Aorta (tissue), 5 donors: Measurements from ENCODE around the gene HGFAC. TPM values are rescaled to one million over a fixed set of nuclear protein-coding genes. Genes with fewer than 3 reads are reported as not detected.

ENCODE experiments used
- ATAC-seq: fragments of 200-7000 bp; cut with Tn5 transposase; one replicate; pipeline ENCODE4 v1.9.1; 2022; ENCODE audit warnings: moderate library complexity; ENCODE audit not compliant: low FRiP score
- DNase-seq, 2 donors: peaks; one replicate each; pipeline ENCODE4 v3.0.0-alpha.2; 2020
- H3K27ac ChIP-seq, 2 donors: one replicate each; pipeline ENCODE4 v1.5.1; 2013; ENCODE audit warnings: low read length in 2 of 2, mild to moderate bottlenecking in 2 of 2, moderate library complexity in 2 of 2, control low read depth in 1 of 2, inconsistent platforms in 1 of 2, low read depth in 1 of 2
- H3K27me3 ChIP-seq, 2 donors: one replicate each; pipeline ENCODE4 v1.6.1; 2013; ENCODE audit warnings: control low read depth in 1 of 2, low read length in 1 of 2, mild to moderate bottlenecking in 1 of 2, moderate library complexity in 1 of 2; ENCODE audit not compliant: insufficient read depth in 2 of 2, control insufficient read depth in 1 of 2
- H3K36me3 ChIP-seq, 2 donors: one replicate each; pipeline ENCODE4 v1.6.1; 2013; ENCODE audit warnings: control low read depth in 1 of 2, low read length in 1 of 2, mild to moderate bottlenecking in 1 of 2; ENCODE audit not compliant: insufficient read depth in 2 of 2, control insufficient read depth in 1 of 2
- H3K4me1 ChIP-seq, 2 donors: one replicate each; pipeline ENCODE4 v1.6.1; 2013; ENCODE audit warnings: low read length in 2 of 2, control low read depth in 1 of 2, mild to moderate bottlenecking in 1 of 2, moderate library complexity in 1 of 2; ENCODE audit not compliant: insufficient read depth in 2 of 2, control insufficient read depth in 1 of 2
- H3K4me3 ChIP-seq, 2 donors: one replicate each; pipeline ENCODE4 v1.5.1; 2013; ENCODE audit warnings: low read length in 2 of 2, control low read depth in 1 of 2, mild to moderate bottlenecking in 1 of 2
- H3K9me3 ChIP-seq: one replicate; pipeline ENCODE4 v1.6.1; 2013; ENCODE audit warnings: mild to moderate bottlenecking, low read length; ENCODE audit not compliant: control insufficient read depth
- WGBS, 2 donors: extraction: QIAGEN DNeasy Blood & Tissue Kit; methylation state at CpG; one replicate each; pipeline ENCODE4 v1.1.7; 2013; 5-methylcytosine and 5-hydroxymethylcytosine counted together
- intact Hi-C, 2 donors: fragments of 100-400 bp; cut with DNase I; formaldehyde crosslinking; loops; one replicate each; pipeline versions ENCODE4 v1.14.2 to v1.15.0; 2022
- polyA plus RNA-seq, 2 donors: library from polyadenylated mRNA; stranded (reverse); fragments of 200-250 nt; gene quantifications; one replicate each; pipeline ENCODE4 v1.2.3, GENCODE V29; 2013
- total RNA-seq, 2 donors: library from RNA; stranded (reverse); fragmentation: NEBNext Ultra II Directional; extraction: Animal tissue kit (Norgen Biotek cat#: 25700); gene quantifications; one replicate each; pipeline ENCODE4 v1.2.1, GENCODE V29; 2021
- donor health status: healthy with polysubstance abuse.
- donor health status: Bipolar disorder and iron deficiency.
- donor health status: DM: no; HTN: no; CAD: no.
- donor health status: DM: no; HTN: no; CAD: no.
- donor health status: DM: yes; HTN: yes; CAD: no.

Gene HGFAC
- total and polyA plus RNA-seq, 4 donors: 0.18 to 2.1 (median 0.99) TPM

GRCh38 chr4:3465698-3466671, 24.2 kb downstream of the HGFAC start:
- Histone ChIP-seq H3K4me1 (peaks cover 0 to 2% of the 10 kb centered on the region in 2 donors), H3K4me3 (no peak overlapping the region), H3K27me3 (no peaks in the 10 kb centered on the region), H3K9me3 (no peaks in the 10 kb centered on the region), H3K27ac (no peak overlapping the region), H3K36me3 (no peaks in the 10 kb centered on the region)
- DNase-seq (no peak), ATAC-seq (no peak)
- 87 to 90% methylated on average over 39 to 41 of the region's 41 CpGs for WGBS, 2 donors
- intact Hi-C loops: no loop called here

- H3K27me3 ChIP-seq: no peaks in the 10 kb centered on the region
- DNase-seq (peak in 1 of 2 donors; percentile 30), ATAC-seq (no peak)
- H3K36me3 ChIP-seq: no peaks in the 10 kb centered on the region
- 90 to 92% methylated on average over 36 to 40 of the region's 40 CpGs for WGBS, 2 donors
- intact Hi-C loops: no loop called here
- no peaks in the 10 kb centered on the region for H3K4me1 ChIP-seq
- H3K27ac ChIP-seq: no peak overlapping the region
- H3K9me3 ChIP-seq: no peaks in the 10 kb centered on the region
- H3K4me3 ChIP-seq: no peak overlapping the region
These were observed 25.2 kb downstream of the HGFAC start for GRCh38 chr4:3466691-3467600.

GRCh38 chr4:3467601-3468031, 25.8 kb downstream of the HGFAC start:
- 90 to 95% methylated on average over 14 to 15 of the region's 15 CpGs for WGBS, 2 donors

GRCh38 chr4:3468154-3468553, 26.4 kb downstream of the HGFAC start:
- ATAC-seq: no peak
- H3K36me3 ChIP-seq: no peaks in the 10 kb centered on the region
- no peak overlapping the region for H3K4me3 ChIP-seq
- no peak overlapping the region for H3K27ac ChIP-seq
- no peaks in the 10 kb centered on the region for H3K9me3 ChIP-seq
- intact Hi-C loops: no loop called here
- no peaks in the 10 kb centered on the region for H3K4me1 ChIP-seq
- DNase-seq: no peak
- WGBS, 2 donors: 92 to 97% methylated on average over 10 of the region's 10 CpGs
- no peaks in the 10 kb centered on the region for H3K27me3 ChIP-seq

More at GRCh38 chr4:3467601-3468031, 25.8 kb downstream of the HGFAC start:
- intact Hi-C loops: no loop called here
- H3K9me3 ChIP-seq: no peaks in the 10 kb centered on the region
- H3K4me3 ChIP-seq: no peak overlapping the region
- H3K27me3 ChIP-seq: no peaks in the 10 kb centered on the region
- H3K4me1 ChIP-seq: no peaks in the 10 kb centered on the region
- DNase-seq (no peak), ATAC-seq (no peak)
- H3K36me3 ChIP-seq: no peaks in the 10 kb centered on the region
- no peak overlapping the region for H3K27ac ChIP-seq

- WGBS, 2 donors: 91 to 95% methylated on average over 11 of the region's 11 CpGs
- Histone ChIP-seq H3K4me1 (no peaks in the 10 kb centered on the region), H3K9me3 (no peaks in the 10 kb centered on the region), H3K36me3 (no peaks in the 10 kb centered on the region), H3K27ac (no peak overlapping the region), H3K4me3 (no peak overlapping the region), H3K27me3 (no peaks in the 10 kb centered on the region)
- DNase-seq: no peak
- no peak for ATAC-seq
- intact Hi-C loops: no loop called here
These were observed 27.0 kb downstream of the HGFAC start for GRCh38 chr4:3468804-3469203.

- H3K9me3 ChIP-seq: no peaks in the 10 kb centered on the region
- no peaks in the 10 kb centered on the region for H3K27me3 ChIP-seq
- no peak for ATAC-seq
- WGBS, 2 donors: 87 to 88% methylated on average over 31 of the region's 31 CpGs
- no peak overlapping the region for H3K4me3 ChIP-seq
- no peaks in the 10 kb centered on the region for H3K4me1 ChIP-seq
- intact Hi-C loops: no loop called here
- no peak for DNase-seq
- H3K27ac ChIP-seq: no peak overlapping the region
- H3K36me3 ChIP-seq: no peaks in the 10 kb centered on the region
These were observed 27.8 kb downstream of the HGFAC start for GRCh38 chr4:3469386-3470243.

- H3K4me1 ChIP-seq: no peaks in the 10 kb centered on the region
- intact Hi-C loops: no loop called here
- no peaks in the 10 kb centered on the region for H3K9me3 ChIP-seq
- H3K27me3 ChIP-seq: no peaks in the 10 kb centered on the region
- DNase-seq (no peak), ATAC-seq (no peak)
- H3K4me3 ChIP-seq: no peak overlapping the region
- 77 to 78% methylated on average over 25 of the region's 25 CpGs for WGBS, 2 donors
- H3K27ac ChIP-seq: no peak overlapping the region
- H3K36me3 ChIP-seq: no peaks in the 10 kb centered on the region
These were observed 28.7 kb downstream of the HGFAC start for GRCh38 chr4:3470244-3471097.
